Fibroblast of lung (primary cell): Measurements from ENCODE around the gene SPEM1. TPM values are rescaled to one million over a fixed set of nuclear protein-coding genes. Genes with fewer than 3 reads are reported as not detected.

ENCODE experiments used
- DNase-seq, 2 donors: peaks; one replicate each; pipeline versions ENCODE4 v3.0.0 to v3.0.0-alpha.2; 2010; ENCODE audit warnings: low read depth in 2 of 2
- H2AFZ ChIP-seq: 2 replicates; pipeline ENCODE4 v1.5.1; 2012; ENCODE audit warnings: low read length, control low read depth, inconsistent platforms
- H3K27ac ChIP-seq: 2 replicates; pipeline ENCODE4 v1.5.1; 2011; ENCODE audit warnings: low read length, control low read depth; ENCODE audit not compliant: insufficient read depth
- H3K27me3 ChIP-seq: 2 replicates; pipeline ENCODE4 v1.5.1; 2011; ENCODE audit warnings: mild to moderate bottlenecking, low read length; ENCODE audit not compliant: control insufficient read depth, insufficient read depth
- H3K36me3 ChIP-seq: 2 replicates; pipeline ENCODE4 v1.5.1; 2011; ENCODE audit warnings: low read length; ENCODE audit not compliant: control insufficient read depth, insufficient read depth
- H3K4me1 ChIP-seq: 2 replicates; pipeline ENCODE4 v1.5.1; 2011; ENCODE audit warnings: low read length; ENCODE audit not compliant: control insufficient read depth, insufficient read depth; ENCODE audit errors: extremely low read depth
- H3K4me2 ChIP-seq: 2 replicates; pipeline ENCODE4 v1.5.1; 2011; ENCODE audit warnings: low read length, control low read depth; ENCODE audit not compliant: insufficient read depth; ENCODE audit errors: extremely low read depth
- H3K4me3 ChIP-seq, 4 experiments: fragments of 200-600 bp in 1 of 4; sonication (generic) in 1 of 4; replicated peaks in 1 of 4; 2 replicates each; pipeline ENCODE4 v1.5.1; 2011 to 2016; ENCODE audit warnings: low read length in 4 of 4, low read depth in 3 of 4, mild to moderate bottlenecking in 3 of 4, control low read depth in 2 of 4, inconsistent platforms in 1 of 4, mixed read lengths in 1 of 4; ENCODE audit not compliant: insufficient read depth in 1 of 4; ENCODE audit errors: control extremely low read depth in 1 of 4
- H3K79me2 ChIP-seq: 2 replicates; pipeline ENCODE4 v1.5.1; 2012; ENCODE audit warnings: mild to moderate bottlenecking, low read length, inconsistent platforms; ENCODE audit not compliant: control insufficient read depth, insufficient read depth
- H3K9ac ChIP-seq: 2 replicates; pipeline ENCODE4 v1.5.1; 2011; ENCODE audit warnings: mild to moderate bottlenecking, low read length, control low read depth; ENCODE audit not compliant: insufficient read depth
- H3K9me3 ChIP-seq: 2 replicates; pipeline ENCODE4 v1.5.1; 2012; ENCODE audit warnings: low read depth, low read length; ENCODE audit not compliant: control insufficient read depth, insufficient read depth
- H4K20me1 ChIP-seq: 2 replicates; pipeline ENCODE4 v1.5.1; 2011; ENCODE audit warnings: low read length; ENCODE audit not compliant: control insufficient read depth, insufficient read depth; ENCODE audit errors: extremely low read depth
- CTCF ChIP-seq, 2 donors: IDR thresholded peaks in 1 of 2; conservative IDR thresholded peaks in 1 of 2; 1 replicate in 1 of 2; 2 replicates in 1 of 2; pipeline ENCODE4 v1.5.1; 2011 to 2012; ENCODE audit warnings: low read length in 2 of 2, control low read depth in 1 of 2, inconsistent platforms in 1 of 2, low read depth in 1 of 2, mild to moderate bottlenecking in 1 of 2
- EZH2 ChIP-seq: IDR thresholded peaks from 2 replicates; pipeline ENCODE4 v1.5.1; 2012; ENCODE audit warnings: low read length, control low read depth, mild to moderate bottlenecking; ENCODE audit errors: missing control alignments
- polyA plus RNA-seq, 2 donors: library from polyadenylated mRNA; depleted of rRNA in 1 of 2; stranded (reverse) in 1 of 2; unstranded in 1 of 2; fragments of >200 nt; gene quantifications; 2 replicates each; pipeline ENCODE4 v1.2.1, GENCODE V29; 2011 to 2012; ENCODE audit warnings: missing spikeins in 1 of 2
- total RNA-seq: library from RNA; depleted of rRNA; stranded (reverse); fragments of >200 nt; gene quantifications from 2 replicates; pipeline ENCODE4 v1.2.1, GENCODE V29; 2014

Gene SPEM1
- total and polyA plus RNA-seq, 2 donors (not counting 1 experiment from before 2014, with no cell fraction given), result not detected

GRCh38 chr17:7384489-7385081 is 35.5 kb upstream of the SPEM1 start:
- H3K27me3 ChIP-seq, result peaks cover 26% of the 10 kb centered on the region
- no peak for DNase-seq
- no peaks in the 10 kb centered on the region for H4K20me1 ChIP-seq
- peaks cover 2% of the 10 kb centered on the region for H3K36me3 ChIP-seq
- no peaks in the 10 kb centered on the region for H3K9me3 ChIP-seq
- peaks cover 7% of the 10 kb centered on the region for H3K4me1 ChIP-seq
- H2AFZ ChIP-seq, result no peak overlapping the region
- TF ChIP-seq EZH2 (no peak), CTCF (conservative IDR thresholded peaks at IDR 0.05 in 1 of 2, IDR thresholded peaks at IDR 0.05 in 1 of 2; ENCODE audit: low read depth in 1 of 2, low read length in 2 of 2) (no peak)
- peak overlapping the region; percentile 75 for H3K4me2 ChIP-seq
- peak overlapping the region in 1 of 4 experiments; percentile 48 for H3K4me3 ChIP-seq
- H3K27ac ChIP-seq, result no peak overlapping the region
- H3K9ac ChIP-seq, result no peak overlapping the region
- no peaks in the 10 kb centered on the region for H3K79me2 ChIP-seq

- Histone ChIP-seq H3K4me2 (no peak overlapping the region), H3K36me3 (peaks cover 15% of the 10 kb centered on the region), H4K20me1 (no peaks in the 10 kb centered on the region), H3K4me3 (no peak overlapping the region), H3K27ac (no peak overlapping the region), H2AFZ (no peak overlapping the region), H3K4me1 (peaks cover under 1% of the 10 kb centered on the region), H3K9me3 (no peaks in the 10 kb centered on the region), H3K9ac (no peak overlapping the region), H3K79me2 (no peaks in the 10 kb centered on the region), H3K27me3 (no peaks in the 10 kb centered on the region)
- no peak for DNase-seq
- TF ChIP-seq EZH2 (no peak), CTCF (conservative IDR thresholded peaks at IDR 0.05 in 1 of 2, IDR thresholded peaks at IDR 0.05 in 1 of 2; ENCODE audit: low read depth in 1 of 2, low read length in 2 of 2) (no peak)
Observed at GRCh38 chr17:7388856-7389255, 31.3 kb upstream of the SPEM1 start.

- Histone ChIP-seq H3K4me3 (no peak overlapping the region), H3K4me2 (no peak overlapping the region), H3K9me3 (no peaks in the 10 kb centered on the region), H2AFZ (no peak overlapping the region), H3K27me3 (no peaks in the 10 kb centered on the region), H4K20me1 (no peaks in the 10 kb centered on the region), H3K4me1 (peaks cover 3% of the 10 kb centered on the region), H3K36me3 (peaks cover 15% of the 10 kb centered on the region), H3K79me2 (no peaks in the 10 kb centered on the region), H3K9ac (no peak overlapping the region), H3K27ac (no peak overlapping the region)
- DNase-seq, result no peak
- TF ChIP-seq EZH2, result no peak
- TF ChIP-seq CTCF (conservative IDR thresholded peaks at IDR 0.05 in 1 of 2, IDR thresholded peaks at IDR 0.05 in 1 of 2; ENCODE audit: low read depth in 1 of 2, low read length in 2 of 2), result no peak
Observed at GRCh38 chr17:7389924-7390910, 29.9 kb upstream of the SPEM1 start.
